NCI-H2227 (cell line): ENCODE results near the gene COPE.

ENCODE experiments used
- DNase-seq: peaks from one replicate; lab custom pipeline; 2025; ENCODE audit not compliant: unreplicated experiment; lab: John Stamatoyannopoulos, UW

COPE gene

DNA sequence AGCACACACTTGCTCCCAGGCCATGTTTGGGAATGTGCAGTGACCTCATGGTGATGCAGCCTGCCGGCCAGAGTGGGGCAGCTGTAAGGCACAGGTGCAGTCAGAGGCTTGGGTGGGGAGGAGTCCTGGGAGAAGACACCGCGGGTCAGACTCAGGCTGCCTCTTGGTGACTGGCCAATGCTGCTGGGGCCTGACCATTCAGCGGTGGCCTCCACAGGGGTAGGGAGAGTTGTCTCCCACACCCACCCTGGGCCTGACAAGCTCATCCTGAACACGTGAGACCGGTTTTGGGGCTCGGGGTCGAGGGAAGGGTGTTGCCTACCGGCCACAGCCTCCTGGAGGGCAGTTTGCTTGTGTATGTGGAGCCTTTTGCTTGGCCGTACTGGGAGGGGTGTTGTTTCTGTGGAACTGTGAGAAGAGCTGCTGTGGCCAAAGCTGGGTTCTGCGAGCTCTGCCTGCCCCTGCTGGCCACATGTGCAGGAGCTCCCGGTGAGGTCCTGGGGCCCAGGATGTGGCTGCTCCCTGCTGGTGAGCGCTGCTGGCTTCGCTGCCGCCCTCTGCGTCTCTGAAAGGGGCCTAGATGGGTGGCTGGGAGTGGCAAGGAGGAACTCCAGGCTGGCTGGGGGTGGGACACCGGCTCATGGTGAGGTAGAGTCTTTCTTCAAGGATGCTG, 65.3 kb downstream of the COPE start:
- DNase-seq = no peak

DNA sequence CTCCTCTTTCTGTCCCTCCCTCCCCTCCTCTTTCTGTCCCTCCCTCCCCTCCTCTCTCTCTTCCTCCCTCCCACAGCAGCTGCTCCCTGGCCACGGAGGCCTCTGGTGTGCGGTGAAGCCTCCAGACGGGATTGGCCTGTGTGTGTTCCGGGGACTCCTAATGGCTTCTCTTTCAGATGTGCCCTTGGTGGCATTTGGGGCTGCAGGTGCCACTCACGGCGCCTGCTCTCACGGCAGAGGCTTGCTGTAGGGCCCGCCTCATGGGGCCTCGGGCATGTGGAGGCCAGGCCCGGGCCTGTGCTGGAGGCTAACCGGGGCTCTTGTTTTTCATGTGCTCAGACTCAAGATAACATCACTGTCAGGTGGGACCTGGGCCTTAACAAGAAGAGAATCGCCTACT, 66.5 kb downstream of the COPE start:
- no peak for DNase-seq

DNA sequence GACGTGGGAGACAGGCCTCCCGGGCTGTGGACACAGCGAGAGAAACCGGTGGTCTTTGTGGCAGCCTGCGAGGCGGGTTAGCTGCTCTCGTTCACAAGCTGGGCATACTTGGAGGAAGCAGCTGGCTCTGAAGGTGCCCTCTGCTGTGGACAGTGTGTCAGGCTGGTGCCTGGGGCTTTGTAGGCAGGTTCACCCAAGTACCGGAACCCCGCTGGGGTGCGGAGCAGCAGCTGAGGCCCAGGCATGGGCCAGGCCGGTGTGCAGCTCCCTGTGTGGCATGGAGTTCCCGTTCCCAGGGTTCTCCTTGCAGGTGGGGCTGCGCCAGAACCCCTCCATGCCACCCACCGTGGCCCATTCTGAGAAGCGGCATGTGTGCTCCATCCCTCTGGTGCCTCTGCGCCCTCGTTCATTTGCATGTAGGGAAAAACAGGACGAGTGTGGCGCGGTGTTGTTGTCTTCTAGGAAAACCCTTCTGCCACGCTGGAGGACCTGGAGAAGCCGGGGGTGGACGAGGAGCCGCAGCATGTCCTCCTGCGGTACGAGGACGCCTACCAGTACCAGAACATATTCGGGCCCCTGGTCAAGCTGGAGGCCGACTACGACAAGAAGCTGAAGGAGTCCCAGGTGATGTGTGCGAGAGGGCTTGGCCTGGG, 67.4 kb downstream of the COPE start:
- no peak for DNase-seq

DNA sequence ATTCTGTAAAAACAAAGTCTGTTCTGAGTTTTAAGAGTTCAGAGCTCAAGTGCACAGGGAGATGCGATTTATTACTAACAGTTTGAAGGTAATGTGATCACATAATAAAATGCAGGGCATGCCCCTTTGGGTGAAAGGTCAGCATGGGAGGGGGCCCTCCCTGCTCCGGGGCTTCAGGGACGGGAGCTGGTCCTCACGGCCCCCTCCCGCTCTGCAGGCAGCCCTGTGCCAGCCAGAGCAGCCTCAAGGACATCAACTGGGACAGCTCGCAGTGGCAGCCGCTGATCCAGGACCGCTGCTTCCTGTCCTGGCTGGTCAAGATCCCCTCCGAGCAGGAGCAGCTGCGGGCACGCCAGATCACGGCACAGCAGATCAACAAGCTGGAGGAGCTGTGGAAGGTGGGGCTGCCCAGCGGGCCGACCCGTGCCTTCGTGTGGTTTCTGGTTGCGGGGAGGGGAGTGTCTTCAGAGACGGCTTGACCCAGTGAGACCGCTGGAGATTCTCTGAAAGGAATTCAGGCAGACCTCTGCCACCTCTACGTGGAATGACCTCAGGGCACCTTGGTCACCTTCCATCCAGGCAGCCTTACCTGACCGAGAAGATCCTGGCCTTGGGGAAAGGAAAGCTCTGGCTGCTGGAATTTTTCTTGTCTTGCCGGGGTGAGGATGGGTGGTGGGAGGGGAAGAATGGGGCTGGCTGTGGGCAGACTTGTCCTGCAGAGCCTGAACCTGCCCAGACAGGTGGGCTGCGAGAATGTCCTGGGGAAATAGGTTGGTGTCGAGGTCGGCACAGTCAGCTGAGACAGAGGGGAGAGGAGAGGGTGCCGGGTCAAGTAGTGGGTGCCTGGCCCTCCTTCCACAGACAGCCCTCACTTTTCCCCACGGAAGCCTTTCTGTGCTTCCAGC, 68.5 kb downstream of the COPE start:
- DNase-seq = no peak

DNA sequence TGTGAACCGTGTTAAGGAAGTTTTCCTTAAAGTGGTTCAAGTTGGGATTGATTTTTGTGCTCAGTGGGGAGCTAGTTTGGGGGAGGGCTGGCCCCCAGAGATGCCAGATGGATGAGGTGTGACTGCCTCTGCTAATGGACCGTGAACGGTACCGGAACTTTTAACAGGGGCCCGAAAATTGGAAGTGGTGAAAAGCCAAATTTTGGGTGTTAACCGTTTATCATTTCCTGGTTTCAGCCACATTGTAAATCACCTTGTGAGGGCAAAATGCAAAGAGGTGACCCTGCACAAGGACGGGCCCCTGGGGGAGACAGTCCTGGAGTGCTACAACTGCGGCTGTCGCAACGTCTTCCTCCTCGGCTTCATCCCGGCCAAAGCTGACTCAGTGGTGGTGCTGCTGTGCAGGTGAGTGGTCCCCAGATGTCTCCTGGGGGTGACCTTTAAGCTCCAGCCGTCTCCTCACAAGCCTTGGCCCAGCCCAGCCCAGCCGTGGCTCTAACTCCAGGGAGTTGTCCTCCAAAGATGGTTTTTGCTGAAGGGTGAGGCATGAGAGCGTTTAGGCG, 69.3 kb downstream of the COPE start:
- no peak for DNase-seq
